ENCODE results near the gene FN1. TPM values are rescaled to one million over a fixed set of nuclear protein-coding genes. Genes with fewer than 3 reads are reported as not detected.

Gene FN1
- total RNA-seq, 1 donor from 2014 or later, result 83.2 TPM

DNA sequence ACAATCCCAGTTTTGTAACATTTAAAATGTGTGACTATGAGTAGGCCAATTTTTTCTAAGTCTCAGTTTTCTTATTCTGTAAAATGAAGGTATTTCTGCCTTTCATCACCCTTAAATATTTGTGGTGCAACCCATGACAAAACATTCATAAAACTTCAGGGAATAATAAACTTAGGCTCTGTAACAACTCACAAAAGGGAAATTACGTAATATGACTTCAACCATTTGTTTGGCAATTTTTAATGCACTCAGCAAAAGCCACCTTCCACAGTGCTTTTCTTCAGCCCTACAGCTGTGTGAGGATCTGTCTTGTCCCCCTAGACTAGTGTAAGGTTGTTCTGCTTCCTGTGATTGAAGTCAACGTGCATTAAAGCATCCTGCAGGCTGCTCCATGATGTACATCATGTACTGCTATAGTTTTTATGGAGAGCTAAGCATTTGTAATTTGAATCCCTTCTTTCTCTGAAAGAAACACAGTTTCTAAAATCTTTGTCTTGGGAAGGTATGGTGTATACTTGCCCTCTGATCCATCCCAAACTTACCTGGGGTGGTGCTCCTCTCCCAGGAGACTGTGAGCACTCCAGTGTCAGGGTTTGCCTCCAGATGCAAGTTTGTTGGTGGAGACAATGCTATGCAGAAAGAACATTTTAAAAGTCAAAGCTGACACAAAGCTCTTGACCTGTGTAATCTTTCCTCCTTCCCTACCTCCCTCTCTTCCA is 39.1 kb downstream of the FN1 start:
- FAIRE-seq, result no peak
- DNase-seq (ENCODE audit: low read depth), result no peak
- Histone ChIP-seq H3K27me3 (ENCODE audit: control insufficient read depth, insufficient read depth, low read length) (no peaks in the 10 kb centered on the region), H3K36me3 (ENCODE audit: control insufficient read depth, insufficient read depth, low read length) (peaks cover 1% of the 10 kb centered on the region), H3K4me3 (ENCODE audit: low read depth, low read length) (no peak overlapping the region)
- TF ChIP-seq, protein P1, sequence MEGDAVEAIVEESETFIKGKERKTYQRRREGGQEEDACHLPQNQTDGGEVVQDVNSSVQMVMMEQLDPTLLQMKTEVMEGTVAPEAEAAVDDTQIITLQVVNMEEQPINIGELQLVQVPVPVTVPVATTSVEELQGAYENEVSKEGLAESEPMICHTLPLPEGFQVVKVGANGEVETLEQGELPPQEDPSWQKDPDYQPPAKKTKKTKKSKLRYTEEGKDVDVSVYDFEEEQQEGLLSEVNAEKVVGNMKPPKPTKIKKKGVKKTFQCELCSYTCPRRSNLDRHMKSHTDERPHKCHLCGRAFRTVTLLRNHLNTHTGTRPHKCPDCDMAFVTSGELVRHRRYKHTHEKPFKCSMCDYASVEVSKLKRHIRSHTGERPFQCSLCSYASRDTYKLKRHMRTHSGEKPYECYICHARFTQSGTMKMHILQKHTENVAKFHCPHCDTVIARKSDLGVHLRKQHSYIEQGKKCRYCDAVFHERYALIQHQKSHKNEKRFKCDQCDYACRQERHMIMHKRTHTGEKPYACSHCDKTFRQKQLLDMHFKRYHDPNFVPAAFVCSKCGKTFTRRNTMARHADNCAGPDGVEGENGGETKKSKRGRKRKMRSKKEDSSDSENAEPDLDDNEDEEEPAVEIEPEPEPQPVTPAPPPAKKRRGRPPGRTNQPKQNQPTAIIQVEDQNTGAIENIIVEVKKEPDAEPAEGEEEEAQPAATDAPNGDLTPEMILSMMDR (IDR thresholded peaks at IDR 0.05; ENCODE audit: insufficient read depth, low read length, severe bottlenecking), result no peak

DNA sequence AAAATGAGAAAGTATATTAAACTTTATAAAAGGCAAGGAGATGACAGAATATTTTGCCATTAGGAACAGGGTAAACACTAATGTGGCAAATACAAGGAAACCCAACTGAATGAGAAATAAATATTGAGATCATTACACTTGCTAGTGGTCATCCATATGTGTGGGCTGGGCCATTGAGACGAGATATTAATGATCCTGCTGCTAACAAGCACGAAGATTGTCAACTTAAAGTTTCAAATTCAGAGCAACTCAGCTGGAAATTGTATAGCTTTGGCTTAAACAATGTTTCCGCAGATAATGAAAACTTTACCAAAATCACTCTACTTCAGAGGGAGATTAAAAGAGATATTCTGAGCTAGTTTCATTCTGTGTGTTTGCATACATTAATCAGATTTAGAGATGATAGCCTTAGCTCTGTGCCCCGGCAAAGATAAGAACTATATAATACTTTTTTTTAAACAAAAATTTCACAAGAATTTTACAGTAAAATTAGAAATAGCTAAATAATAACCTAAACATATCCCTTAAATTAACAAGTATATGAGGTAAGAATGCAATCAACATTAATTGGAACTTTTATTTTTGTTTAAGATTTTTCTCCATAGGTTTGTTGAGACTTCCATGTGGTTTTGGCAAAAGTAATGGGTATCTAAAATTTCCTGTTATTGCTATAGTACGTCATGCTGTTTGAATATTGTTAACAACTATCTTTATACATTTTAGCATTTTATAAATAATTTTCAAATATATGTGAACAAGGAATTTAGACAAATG is 40.0 kb downstream of the FN1 start:
- DNase-seq (ENCODE audit: low read depth) (no peak), FAIRE-seq (no peak)
- no peak overlapping the region for H3K4me3 ChIP-seq (ENCODE audit: low read depth, low read length)
- no peaks in the 10 kb centered on the region for H3K27me3 ChIP-seq (ENCODE audit: control insufficient read depth, insufficient read depth, low read length)
- peaks cover 1% of the 10 kb centered on the region for H3K36me3 ChIP-seq (ENCODE audit: control insufficient read depth, insufficient read depth, low read length)
- TF ChIP-seq, protein P1 (IDR thresholded peaks at IDR 0.05; ENCODE audit: insufficient read depth, low read length, severe bottlenecking), result no peak

DNA sequence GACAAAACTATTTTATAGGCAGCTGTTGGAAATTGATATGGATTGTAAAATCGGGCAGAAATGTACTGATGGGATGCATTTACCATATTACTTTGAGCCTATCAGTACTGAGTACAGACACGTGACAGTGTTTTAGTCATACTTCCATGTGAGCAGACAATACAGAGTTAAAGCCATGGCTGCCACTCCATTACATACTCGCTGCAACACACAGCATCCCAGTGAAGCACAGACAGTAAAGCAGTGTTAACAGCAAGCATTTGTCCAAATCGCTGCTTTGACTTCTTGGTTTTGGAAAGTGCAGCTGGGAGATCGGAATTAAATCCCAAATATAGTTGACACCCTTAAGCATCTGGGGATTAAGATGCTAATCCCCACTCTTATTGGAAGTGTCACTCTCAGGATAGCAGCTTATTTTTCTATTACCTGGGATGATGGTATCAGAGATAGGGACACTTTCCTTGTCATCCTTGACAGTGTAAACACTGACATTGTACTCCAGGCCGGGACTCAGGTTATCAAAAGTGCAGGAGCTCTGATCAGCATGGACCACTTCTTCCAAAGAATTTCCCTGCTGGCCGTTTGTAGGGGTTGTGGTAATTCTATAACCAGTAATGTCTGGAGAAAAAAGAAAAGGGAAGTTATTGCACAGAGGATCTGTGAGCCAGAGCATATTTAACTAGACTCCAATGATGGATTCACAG is 41.6 kb downstream of the FN1 start:
- H3K4me3 ChIP-seq (ENCODE audit: low read depth, low read length), result no peak overlapping the region
- peaks cover 1% of the 10 kb centered on the region for H3K36me3 ChIP-seq (ENCODE audit: control insufficient read depth, insufficient read depth, low read length)
- no peak for FAIRE-seq
- H3K27me3 ChIP-seq (ENCODE audit: control insufficient read depth, insufficient read depth, low read length), result no peaks in the 10 kb centered on the region
- TF ChIP-seq, protein P1 (IDR thresholded peaks at IDR 0.05; ENCODE audit: insufficient read depth, low read length, severe bottlenecking), result no peak
- DNase-seq (ENCODE audit: low read depth), result no peak

DNA sequence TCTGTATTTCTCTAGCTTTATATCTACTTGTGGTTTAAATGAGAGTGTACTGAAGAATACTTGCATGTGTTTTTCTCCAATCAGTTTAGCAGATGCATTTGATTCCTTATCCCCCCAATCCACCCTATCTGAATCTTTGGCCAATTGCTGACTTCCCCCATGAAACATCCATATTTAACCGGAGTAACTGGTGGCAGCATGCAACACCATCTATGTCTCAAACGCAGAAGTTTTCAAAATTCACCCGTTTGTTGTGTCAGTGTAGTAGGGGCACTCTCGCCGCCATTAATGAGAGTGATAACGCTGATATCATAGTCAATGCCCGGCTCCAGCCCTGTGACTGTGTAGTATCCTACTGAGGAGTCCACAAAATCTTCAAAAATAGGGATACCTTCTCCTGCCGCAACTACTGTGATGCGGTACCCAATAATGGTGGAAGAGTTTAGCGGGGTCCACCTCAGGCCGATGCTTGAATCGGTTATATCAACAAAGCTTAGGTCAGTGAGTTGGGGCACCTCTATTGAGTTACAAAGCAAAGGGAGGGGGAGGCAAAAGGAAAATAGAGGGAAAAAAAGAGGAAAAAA is 43.1 kb downstream of the FN1 start:
- no peak for FAIRE-seq
- H3K36me3 ChIP-seq (ENCODE audit: control insufficient read depth, insufficient read depth, low read length), result peaks cover 3% of the 10 kb centered on the region
- TF ChIP-seq, protein P1 (IDR thresholded peaks at IDR 0.05; ENCODE audit: insufficient read depth, low read length, severe bottlenecking), result no peak
- H3K4me3 ChIP-seq (ENCODE audit: low read depth, low read length), result no peak overlapping the region
- DNase-seq (ENCODE audit: low read depth), result no peak
- H3K27me3 ChIP-seq (ENCODE audit: control insufficient read depth, insufficient read depth, low read length), result no peaks in the 10 kb centered on the region

DNA sequence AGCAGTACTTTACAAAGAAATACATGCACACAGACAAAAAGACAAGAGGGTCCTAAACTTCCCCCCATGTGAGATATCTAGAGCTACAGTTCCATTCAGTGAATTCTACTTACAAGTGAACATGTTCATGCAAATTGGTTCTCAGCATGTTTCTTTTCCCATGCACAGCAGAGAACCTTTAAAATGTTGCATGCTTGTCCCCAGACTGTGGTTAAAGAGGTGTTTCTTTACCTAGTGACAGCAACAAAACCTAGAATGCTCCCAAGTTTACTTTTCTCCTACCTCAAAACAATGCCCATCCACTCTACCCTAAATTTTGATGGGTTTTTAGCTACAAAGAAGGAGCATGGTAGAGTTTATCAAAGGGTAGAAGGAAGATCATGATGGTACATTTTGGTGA is 43.7 kb downstream of the FN1 start:
- peaks cover 2% of the 10 kb centered on the region for H3K36me3 ChIP-seq (ENCODE audit: control insufficient read depth, insufficient read depth, low read length)
- DNase-seq (ENCODE audit: low read depth) (no peak), FAIRE-seq (no peak)
- H3K27me3 ChIP-seq (ENCODE audit: control insufficient read depth, insufficient read depth, low read length), result no peaks in the 10 kb centered on the region
- no peak overlapping the region for H3K4me3 ChIP-seq (ENCODE audit: low read depth, low read length)
- TF ChIP-seq, protein P1 (IDR thresholded peaks at IDR 0.05; ENCODE audit: insufficient read depth, low read length, severe bottlenecking), result no peak
